ENCODE results near the gene NKD2.

DNA sequence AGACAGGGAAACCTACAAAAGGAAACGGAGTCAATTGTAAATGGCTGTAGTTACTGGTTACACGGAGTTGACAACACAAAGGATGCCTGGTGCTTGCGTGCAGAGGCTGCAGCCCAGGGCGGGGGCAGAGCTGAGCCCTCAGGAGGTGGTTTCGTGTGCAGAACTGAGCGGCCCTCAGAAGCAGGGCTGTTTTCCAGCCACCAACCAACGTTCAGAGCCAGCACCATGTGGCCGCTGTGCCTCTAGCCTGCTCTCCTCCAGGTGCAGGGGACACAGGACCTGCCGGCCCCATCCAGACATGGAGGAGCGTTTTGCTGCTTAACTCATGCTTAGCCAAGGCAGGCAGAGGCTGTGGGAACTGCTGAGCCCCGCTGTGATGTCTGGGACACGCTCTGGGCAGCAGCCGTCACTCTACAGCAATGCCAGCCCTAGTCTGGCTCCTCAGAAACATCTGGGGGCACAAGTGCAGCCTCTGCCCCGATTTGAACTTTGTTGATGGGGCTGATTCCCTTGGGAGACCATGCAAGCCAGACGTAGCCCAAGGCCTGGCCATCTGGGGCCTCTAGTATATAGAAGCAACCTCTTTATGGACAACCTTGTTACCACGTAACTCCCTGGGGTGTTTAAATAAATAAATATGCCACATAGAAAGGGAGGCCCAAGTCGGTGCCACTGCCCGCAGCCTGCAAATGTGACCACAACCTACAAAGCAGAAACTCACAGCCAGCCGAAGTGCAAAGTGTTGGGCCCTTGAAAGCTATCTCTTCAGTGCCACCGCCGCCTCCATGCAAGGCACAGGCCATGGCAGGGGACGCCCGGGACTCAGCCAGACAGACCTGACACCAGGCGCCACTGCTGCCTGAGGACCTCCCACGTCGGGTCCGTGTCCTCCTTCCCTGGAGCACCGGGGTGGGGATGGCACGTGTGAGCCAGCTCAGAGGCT lies 42.1 kb downstream of the NKD2 start:
- TF ChIP-seq EZH2phosphoT487 (IDR thresholded peaks at IDR 0.05; ENCODE audit: unreplicated experiment) (no peak), EZH2 (IDR thresholded peaks at IDR 0.05; ENCODE audit: low read depth, unreplicated experiment) (no peak), CTCF (conservative IDR thresholded peaks at IDR 0.05; ENCODE audit: low read depth in 2 of 2) (no peak), POLR2AphosphoS5 (IDR thresholded peaks at IDR 0.05; ENCODE audit: low read depth) (no peak), STAT1 (IDR thresholded peaks at IDR 0.05; ENCODE audit: unreplicated experiment) (no peak), NANOG (IDR thresholded peaks at IDR 0.05; ENCODE audit: borderline replicate concordance) (no peak), ZNF462 (CRISPR knock-in tag; IDR thresholded peaks at IDR 0.05) (no peak)
- TF ChIP-seq, protein P1, sequence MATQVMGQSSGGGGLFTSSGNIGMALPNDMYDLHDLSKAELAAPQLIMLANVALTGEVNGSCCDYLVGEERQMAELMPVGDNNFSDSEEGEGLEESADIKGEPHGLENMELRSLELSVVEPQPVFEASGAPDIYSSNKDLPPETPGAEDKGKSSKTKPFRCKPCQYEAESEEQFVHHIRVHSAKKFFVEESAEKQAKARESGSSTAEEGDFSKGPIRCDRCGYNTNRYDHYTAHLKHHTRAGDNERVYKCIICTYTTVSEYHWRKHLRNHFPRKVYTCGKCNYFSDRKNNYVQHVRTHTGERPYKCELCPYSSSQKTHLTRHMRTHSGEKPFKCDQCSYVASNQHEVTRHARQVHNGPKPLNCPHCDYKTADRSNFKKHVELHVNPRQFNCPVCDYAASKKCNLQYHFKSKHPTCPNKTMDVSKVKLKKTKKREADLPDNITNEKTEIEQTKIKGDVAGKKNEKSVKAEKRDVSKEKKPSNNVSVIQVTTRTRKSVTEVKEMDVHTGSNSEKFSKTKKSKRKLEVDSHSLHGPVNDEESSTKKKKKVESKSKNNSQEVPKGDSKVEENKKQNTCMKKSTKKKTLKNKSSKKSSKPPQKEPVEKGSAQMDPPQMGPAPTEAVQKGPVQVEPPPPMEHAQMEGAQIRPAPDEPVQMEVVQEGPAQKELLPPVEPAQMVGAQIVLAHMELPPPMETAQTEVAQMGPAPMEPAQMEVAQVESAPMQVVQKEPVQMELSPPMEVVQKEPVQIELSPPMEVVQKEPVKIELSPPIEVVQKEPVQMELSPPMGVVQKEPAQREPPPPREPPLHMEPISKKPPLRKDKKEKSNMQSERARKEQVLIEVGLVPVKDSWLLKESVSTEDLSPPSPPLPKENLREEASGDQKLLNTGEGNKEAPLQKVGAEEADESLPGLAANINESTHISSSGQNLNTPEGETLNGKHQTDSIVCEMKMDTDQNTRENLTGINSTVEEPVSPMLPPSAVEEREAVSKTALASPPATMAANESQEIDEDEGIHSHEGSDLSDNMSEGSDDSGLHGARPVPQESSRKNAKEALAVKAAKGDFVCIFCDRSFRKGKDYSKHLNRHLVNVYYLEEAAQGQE (IDR thresholded peaks at IDR 0.05; ENCODE audit: unreplicated experiment) = no peak
- TF ChIP-seq, protein P2, sequence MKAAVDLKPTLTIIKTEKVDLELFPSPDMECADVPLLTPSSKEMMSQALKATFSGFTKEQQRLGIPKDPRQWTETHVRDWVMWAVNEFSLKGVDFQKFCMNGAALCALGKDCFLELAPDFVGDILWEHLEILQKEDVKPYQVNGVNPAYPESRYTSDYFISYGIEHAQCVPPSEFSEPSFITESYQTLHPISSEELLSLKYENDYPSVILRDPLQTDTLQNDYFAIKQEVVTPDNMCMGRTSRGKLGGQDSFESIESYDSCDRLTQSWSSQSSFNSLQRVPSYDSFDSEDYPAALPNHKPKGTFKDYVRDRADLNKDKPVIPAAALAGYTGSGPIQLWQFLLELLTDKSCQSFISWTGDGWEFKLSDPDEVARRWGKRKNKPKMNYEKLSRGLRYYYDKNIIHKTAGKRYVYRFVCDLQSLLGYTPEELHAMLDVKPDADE (IDR thresholded peaks at IDR 0.05) = no peak

Data from GM23338 (cell line).